SU-DHL-6 (cell line): ENCODE results near the gene GRXCR1.

ENCODE experiments used
- EZH2phosphoT487 ChIP-seq: fragments of 200-600 bp; sonication (generic), shearing (Covaris generic); conservative IDR thresholded peaks from 2 replicates; pipeline ENCODE4 v1.6.1; 2018; ENCODE audit warnings: mild to moderate bottlenecking, antibody characterized with exemption, low read length, moderate library complexity, mixed read lengths
- TF ChIP-seq, protein P1 (sequence below): fragments of 200-600 bp; sonication (generic); IDR thresholded peaks from one replicate; pipeline ENCODE4 v1.5.1; 2017; ENCODE audit warnings: antibody characterized with exemption, mild to moderate bottlenecking, low read length, moderate library complexity; ENCODE audit not compliant: insufficient read depth, poor library complexity, severe bottlenecking

DNA sequence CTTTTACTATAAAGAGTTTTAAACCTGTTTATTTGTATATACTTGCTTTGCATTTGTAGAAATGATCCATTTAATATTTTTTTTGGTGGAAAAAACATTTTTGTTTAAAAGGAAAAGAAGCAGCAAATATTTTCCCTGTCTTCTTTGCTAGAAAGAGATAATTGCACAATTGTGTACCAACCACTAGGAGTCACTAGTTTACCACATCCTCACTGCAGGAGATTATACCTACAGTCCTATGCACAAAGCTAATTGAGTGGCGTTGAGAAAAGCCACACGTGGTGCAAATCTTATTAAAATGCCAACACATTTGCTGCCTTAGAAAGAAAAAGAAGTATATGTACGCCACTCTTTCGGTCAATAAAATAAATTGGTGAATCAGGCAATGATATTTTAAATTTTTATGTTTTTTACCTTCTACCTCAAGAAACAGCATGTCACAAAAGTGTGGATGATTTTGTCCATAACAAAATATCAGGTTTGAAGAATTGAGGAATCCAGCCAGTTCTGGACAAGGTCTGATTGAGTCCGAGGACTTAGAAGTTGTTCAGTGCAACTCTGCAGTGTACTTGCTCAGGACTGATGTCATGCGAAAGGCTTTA, 102.9 kb downstream of the GRXCR1 start:
- TF ChIP-seq, protein P1, sequence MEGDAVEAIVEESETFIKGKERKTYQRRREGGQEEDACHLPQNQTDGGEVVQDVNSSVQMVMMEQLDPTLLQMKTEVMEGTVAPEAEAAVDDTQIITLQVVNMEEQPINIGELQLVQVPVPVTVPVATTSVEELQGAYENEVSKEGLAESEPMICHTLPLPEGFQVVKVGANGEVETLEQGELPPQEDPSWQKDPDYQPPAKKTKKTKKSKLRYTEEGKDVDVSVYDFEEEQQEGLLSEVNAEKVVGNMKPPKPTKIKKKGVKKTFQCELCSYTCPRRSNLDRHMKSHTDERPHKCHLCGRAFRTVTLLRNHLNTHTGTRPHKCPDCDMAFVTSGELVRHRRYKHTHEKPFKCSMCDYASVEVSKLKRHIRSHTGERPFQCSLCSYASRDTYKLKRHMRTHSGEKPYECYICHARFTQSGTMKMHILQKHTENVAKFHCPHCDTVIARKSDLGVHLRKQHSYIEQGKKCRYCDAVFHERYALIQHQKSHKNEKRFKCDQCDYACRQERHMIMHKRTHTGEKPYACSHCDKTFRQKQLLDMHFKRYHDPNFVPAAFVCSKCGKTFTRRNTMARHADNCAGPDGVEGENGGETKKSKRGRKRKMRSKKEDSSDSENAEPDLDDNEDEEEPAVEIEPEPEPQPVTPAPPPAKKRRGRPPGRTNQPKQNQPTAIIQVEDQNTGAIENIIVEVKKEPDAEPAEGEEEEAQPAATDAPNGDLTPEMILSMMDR: peak; percentile 69
- TF ChIP-seq EZH2phosphoT487: no peak
